ENCODE data around the gene SNED1. TPM values are rescaled to one million over a fixed set of nuclear protein-coding genes. Genes with fewer than 3 reads are reported as not detected.
"Not testable (repeated sequence)": the region's sequence is repeated elsewhere in the genome, so short reads cannot be mapped to it uniquely, and the experiment has no call there.

Gene SNED1
- total RNA-seq, 2 donors from 2014 or later: 3.0 to 4.8 TPM

- no peaks in the 10 kb centered on the region for H3K27me3 Mint-ChIP-seq
- peak overlapping the region; percentile 93 for H3K4me3 Mint-ChIP-seq
- ATAC-seq (replicated peaks): no peak
- peaks cover 95% of the 10 kb centered on the region for H3K36me3 Mint-ChIP-seq (ENCODE audit: low read depth)
- H3K9me3 Mint-ChIP-seq: peaks cover 5% of the 10 kb centered on the region
- peak overlapping the region; percentile 96 for H3K27ac Mint-ChIP-seq
- H3K4me1 Mint-ChIP-seq: peaks cover 42% of the 10 kb centered on the region
Observed at GRCh38 chr2:241094924-241095420, 96.6 kb downstream of the SNED1 start.

- Mint-ChIP-seq H3K4me1 (peaks cover 42% of the 10 kb centered on the region), H3K27me3 (no peaks in the 10 kb centered on the region), H3K9me3 (peaks cover 5% of the 10 kb centered on the region), H3K36me3 (ENCODE audit: low read depth) (peaks cover 95% of the 10 kb centered on the region), H3K27ac (peak overlapping the region; percentile 96), H3K4me3 (peak overlapping the region; percentile 93)
- ATAC-seq (replicated peaks): peak; percentile 31
Observed at GRCh38 chr2:241095594-241096290, 97.3 kb downstream of the SNED1 start.

GRCh38 chr2:241096979-241097378 is 98.6 kb downstream of the SNED1 start:
- H3K4me3 Mint-ChIP-seq: peak overlapping the region; percentile 93
- peaks cover 95% of the 10 kb centered on the region for H3K36me3 Mint-ChIP-seq (ENCODE audit: low read depth)
- H3K27ac Mint-ChIP-seq: peak overlapping the region; percentile 96
- no peaks in the 10 kb centered on the region for H3K27me3 Mint-ChIP-seq
- peaks cover 5% of the 10 kb centered on the region for H3K9me3 Mint-ChIP-seq
- H3K4me1 Mint-ChIP-seq: peaks cover 37% of the 10 kb centered on the region
- ATAC-seq (replicated peaks): peak; percentile 78

- Mint-ChIP-seq H3K4me1 (peaks cover 37% of the 10 kb centered on the region), H3K9me3 (peaks cover 5% of the 10 kb centered on the region), H3K27ac (peak overlapping the region; percentile 96), H3K36me3 (ENCODE audit: low read depth) (peaks cover 89% of the 10 kb centered on the region), H3K4me3 (peak overlapping the region; percentile 93), H3K27me3 (no peaks in the 10 kb centered on the region)
- ATAC-seq (replicated peaks): no peak
Observed at GRCh38 chr2:241099246-241099645, 100.8 kb downstream of the SNED1 start.

GRCh38 chr2:241102239-241102803 is 103.9 kb downstream of the SNED1 start, which contains the start of gene MTERF4:
TSS of gene MTERF4 (minus strand) at chr2:241102287. CDS start at chr2:241102273, 14 bp downstream.
- no peaks in the 10 kb centered on the region for H3K27me3 Mint-ChIP-seq
- no peaks in the 10 kb centered on the region for H3K9me3 Mint-ChIP-seq
- ATAC-seq (replicated peaks): peak; percentile 96
- peaks cover 17% of the 10 kb centered on the region for H3K4me1 Mint-ChIP-seq
- peaks cover 68% of the 10 kb centered on the region for H3K36me3 Mint-ChIP-seq (ENCODE audit: low read depth)
- H3K27ac Mint-ChIP-seq: peak within 1 kb of the TSS; percentile 96
- peak within 1 kb of the TSS; percentile 93 for H3K4me3 Mint-ChIP-seq

GRCh38 chr2:241103176-241103595 is 104.8 kb downstream of the SNED1 start:
- peaks cover 59% of the 10 kb centered on the region for H3K36me3 Mint-ChIP-seq (ENCODE audit: low read depth)
- H3K27ac Mint-ChIP-seq: peak overlapping the region; percentile 96
- H3K27me3 Mint-ChIP-seq: no peaks in the 10 kb centered on the region
- ATAC-seq (replicated peaks): no peak
- H3K4me3 Mint-ChIP-seq: peak overlapping the region; percentile 93
- H3K9me3 Mint-ChIP-seq: no peaks in the 10 kb centered on the region
- H3K4me1 Mint-ChIP-seq: peaks cover 9% of the 10 kb centered on the region

- H3K9me3 Mint-ChIP-seq; H3K27me3 Mint-ChIP-seq; H3K27ac Mint-ChIP-seq; ATAC-seq (replicated peaks): not testable (repeated sequence)
- peaks cover 10% of the 10 kb centered on the region for H3K4me1 Mint-ChIP-seq
- peaks cover 57% of the 10 kb centered on the region for H3K36me3 Mint-ChIP-seq (ENCODE audit: low read depth)
- peak overlapping the region; percentile 93 for H3K4me3 Mint-ChIP-seq
Observed at GRCh38 chr2:241104611-241105010, 106.2 kb downstream of the SNED1 start.

GRCh38 chr2:241105641-241106040 is 107.2 kb downstream of the SNED1 start:
- Mint-ChIP-seq H3K36me3 (ENCODE audit: low read depth) (peaks cover 57% of the 10 kb centered on the region), H3K27me3 (no peaks in the 10 kb centered on the region), H3K4me3 (no peak overlapping the region), H3K9me3 (no peaks in the 10 kb centered on the region), H3K4me1 (peaks cover 18% of the 10 kb centered on the region), H3K27ac (no peak overlapping the region)
- ATAC-seq (replicated peaks): no peak

GRCh38 chr2:241107031-241107783 is 108.8 kb downstream of the SNED1 start:
- peak overlapping the region; percentile 88 for H3K27ac Mint-ChIP-seq
- no peaks in the 10 kb centered on the region for H3K27me3 Mint-ChIP-seq
- no peak for ATAC-seq (replicated peaks)
- H3K36me3 Mint-ChIP-seq (ENCODE audit: low read depth): peaks cover 54% of the 10 kb centered on the region
- peaks cover 23% of the 10 kb centered on the region for H3K4me1 Mint-ChIP-seq
- H3K9me3 Mint-ChIP-seq: no peaks in the 10 kb centered on the region
- H3K4me3 Mint-ChIP-seq: peak overlapping the region; percentile 79

GRCh38 chr2:241108271-241109209 is 110.1 kb downstream of the SNED1 start:
- no peak for ATAC-seq (replicated peaks)
- no peaks in the 10 kb centered on the region for H3K27me3 Mint-ChIP-seq
- H3K4me3 Mint-ChIP-seq: peak overlapping the region; percentile 79
- peaks cover 29% of the 10 kb centered on the region for H3K4me1 Mint-ChIP-seq
- H3K9me3 Mint-ChIP-seq: no peaks in the 10 kb centered on the region
- H3K27ac Mint-ChIP-seq: peak overlapping the region; percentile 88
- H3K36me3 Mint-ChIP-seq (ENCODE audit: low read depth): peaks cover 49% of the 10 kb centered on the region

GRCh38 chr2:241109210-241110088 is 111.0 kb downstream of the SNED1 start:
- no peaks in the 10 kb centered on the region for H3K27me3 Mint-ChIP-seq
- peak overlapping the region; percentile 88 for H3K27ac Mint-ChIP-seq
- peaks cover 57% of the 10 kb centered on the region for H3K36me3 Mint-ChIP-seq (ENCODE audit: low read depth)
- ATAC-seq (replicated peaks): peak; percentile 49
- H3K4me1 Mint-ChIP-seq: peaks cover 29% of the 10 kb centered on the region
- no peaks in the 10 kb centered on the region for H3K9me3 Mint-ChIP-seq
- H3K4me3 Mint-ChIP-seq: peak overlapping the region; percentile 79

- Mint-ChIP-seq H3K27ac (peak overlapping the region; percentile 88), H3K9me3 (no peaks in the 10 kb centered on the region), H3K4me3 (peak overlapping the region; percentile 79), H3K4me1 (peaks cover 31% of the 10 kb centered on the region), H3K36me3 (ENCODE audit: low read depth) (peaks cover 64% of the 10 kb centered on the region), H3K27me3 (no peaks in the 10 kb centered on the region)
- ATAC-seq (replicated peaks): no peak
Observed at GRCh38 chr2:241110089-241110606, 111.7 kb downstream of the SNED1 start.
